ENCODE results near the gene CLCN5. TPM values are rescaled to one million over a fixed set of nuclear protein-coding genes. Genes with fewer than 3 reads are reported as not detected.

CLCN5 gene
- total RNA-seq: 9.2 and 12.3 TPM in 2 replicates

GRCh38 chrX:49922291-49923241 is at the start of gene CLCN5:
TSS of gene CLCN5 (plus strand) at chrX:49922596. CDS start at chrX:49925299, 2,703 bp downstream.

GRCh38 chrX:49878834-49879655 is 43.4 kb upstream of the CLCN5 start, which contains the start of gene USP27X:
TSS of gene USP27X (plus strand) at chrX:49879484. CDS start at chrX:49880308, 824 bp downstream.

Small RNAs within 50 kb of the gene (small RNA-seq; reads per million reads assigned to genes)
- gene MIR188: 4.2 reads per million, percentile 73 among the genes with 10 or more reads in this experiment
- gene MIR362: 283 reads per million, percentile 99 among the genes with 10 or more reads in this experiment
- gene MIR500A: 77.9 reads per million, percentile 98 among the genes with 10 or more reads in this experiment
- gene MIR500B: 0.71 reads per million, percentile 8 among the genes with 10 or more reads in this experiment
- 39.7 reads per million, percentile 97 among the genes with 10 or more reads in this experiment for gene MIR501
- 210 reads per million, percentile 99 among the genes with 10 or more reads in this experiment for gene MIR502
- gene MIR532: 1,156 reads per million, percentile 99 among the genes with 10 or more reads in this experiment
- 302 reads per million, percentile 99 among the genes with 10 or more reads in this experiment for gene MIR660
- not detected for gene RNU6-421P

Other genes starting within 250 kb of the CLCN5 start
- gene PAGE1, start 226.6 kb upstream of the CLCN5 start, total RNA-seq: not detected in 2 replicates
- gene PAGE4, start 93.3 kb upstream of the CLCN5 start, total RNA-seq: not detected in 2 replicates
- 3.6 and 3.9 TPM in 2 replicates for gene USP27X, start 43.1 kb upstream of the CLCN5 start, total RNA-seq

Data from hair follicle dermal papilla cell (primary cell).